Endothelial cell of umbilical vein (primary cell): ENCODE data around the gene C11orf21. TPM values are rescaled to one million over a fixed set of nuclear protein-coding genes. Genes with fewer than 3 reads are reported as not detected.

Experiments
- BruUV-seq: library from RNA; stranded (reverse); fragments of 400-500 nt; replicated peaks from 2 replicates; lab custom pipeline; 2021; lab: Mats Ljungman, UMichigan
- CTCF ChIA-PET: fragments of 300-600, 350-600 bp; sonication (Branson Sonifier 250); formaldehyde crosslinking; loops from one replicate; lab custom pipeline; 2021; ENCODE audit warnings: antibody characterized with exemption, inconsistent platforms; lab: Charles Lee
- POLR2A ChIA-PET: fragments of 300-600, 350-600 bp; sonication (Branson Sonifier 250); formaldehyde crosslinking; loops from one replicate; lab custom pipeline; 2021; ENCODE audit warnings: antibody characterized with exemption, inconsistent platforms; lab: Charles Lee
- DNase-seq: peaks from one replicate; pipeline ENCODE4 v3.0.0-alpha.2; 2011; ENCODE audit warnings: low read depth, low spot score
- FAIRE-seq: peaks from 2 replicates; lab custom pipeline; 2011; peaks lifted over from hg19 to GRCh38; lab: Jason Lieb, UNC
- H2AFZ ChIP-seq: 2 replicates; pipeline ENCODE4 v1.6.0; 2012; ENCODE audit warnings: low read depth, low read length, control low read depth, inconsistent platforms
- H3K27ac ChIP-seq: 2 replicates; pipeline ENCODE4 v1.5.1; 2011; ENCODE audit warnings: low read depth, mild to moderate bottlenecking, control low read depth, low read length, moderate library complexity; ENCODE audit not compliant: insufficient read depth
- H3K27me3 ChIP-seq, 2 experiments: 2 replicates each; pipeline versions ENCODE4 v1.6.0 to v1.6.1; 2011; ENCODE audit warnings: low read length in 2 of 2, mixed read lengths in 1 of 2; ENCODE audit not compliant: control insufficient read depth in 2 of 2, insufficient read depth in 2 of 2
- H3K36me3 ChIP-seq, 2 experiments: 2 replicates in 1 of 2; 3 replicates in 1 of 2; pipeline ENCODE4 v1.5.1; 2011; ENCODE audit warnings: low read length in 2 of 2, mild to moderate bottlenecking in 1 of 2, moderate library complexity in 1 of 2; ENCODE audit not compliant: control insufficient read depth in 2 of 2, insufficient read depth in 2 of 2; ENCODE audit errors: extremely low read depth in 1 of 2
- H3K4me1 ChIP-seq: 3 replicates; pipeline ENCODE4 v1.5.1; 2011; ENCODE audit warnings: mild to moderate bottlenecking, low read length; ENCODE audit not compliant: control insufficient read depth, insufficient read depth; ENCODE audit errors: extremely low read depth
- H3K4me2 ChIP-seq: 2 replicates; pipeline ENCODE4 v1.6.1; 2011; ENCODE audit warnings: low read length, control low read depth, mixed read lengths; ENCODE audit not compliant: insufficient read depth
- H3K4me3 ChIP-seq, 3 experiments: fragments of 200-600 bp in 1 of 3; sonication (generic), shearing (Covaris generic) in 1 of 3; replicated peaks in 1 of 3; 2 replicates each; pipeline ENCODE4 v1.5.1; 2011 to 2016; ENCODE audit warnings: control low read depth in 3 of 3, low read length in 3 of 3, mild to moderate bottlenecking in 2 of 3, inconsistent platforms in 1 of 3, low read depth in 1 of 3, moderate library complexity in 1 of 3; ENCODE audit not compliant: insufficient read depth in 1 of 3
- H3K79me2 ChIP-seq: 2 replicates; pipeline ENCODE4 v1.6.0; 2012; ENCODE audit warnings: low read length, inconsistent platforms; ENCODE audit not compliant: control insufficient read depth, insufficient read depth
- H3K9ac ChIP-seq: replicated peaks from 2 replicates; pipeline ENCODE3; 2011; ENCODE audit warnings: low read length, control low read depth; ENCODE audit not compliant: insufficient read depth; ENCODE audit errors: extremely low read depth
- H3K9me1 ChIP-seq: replicated peaks from 3 replicates; pipeline ENCODE4 v1.6.0; 2011; ENCODE audit warnings: mild to moderate bottlenecking, low read length; ENCODE audit not compliant: control insufficient read depth, insufficient read depth; ENCODE audit errors: extremely low read depth
- H3K9me3 ChIP-seq: replicated peaks from 2 replicates; pipeline ENCODE4 v1.5.1; 2012; ENCODE audit warnings: low read length, inconsistent platforms; ENCODE audit not compliant: control insufficient read depth, insufficient read depth
- H4K20me1 ChIP-seq: replicated peaks from 2 replicates; pipeline ENCODE3; 2011; ENCODE audit warnings: mild to moderate bottlenecking, low read length; ENCODE audit not compliant: control insufficient read depth, insufficient read depth; ENCODE audit errors: extremely low read depth
- EZH2 ChIP-seq: IDR thresholded peaks from 2 replicates; pipeline ENCODE4 v1.6.1; 2012; ENCODE audit warnings: borderline replicate concordance, low read depth, mild to moderate bottlenecking, moderate library complexity, low read length, inconsistent platforms; ENCODE audit not compliant: severe bottlenecking
- FOS ChIP-seq: IDR thresholded peaks from 2 replicates; pipeline ENCODE4 v1.6.1; 2011; ENCODE audit warnings: mild to moderate bottlenecking, low read length, moderate library complexity, borderline replicate concordance; ENCODE audit not compliant: insufficient read depth
- JUN ChIP-seq: IDR thresholded peaks from 2 replicates; pipeline ENCODE4 v1.6.1; 2011; ENCODE audit warnings: borderline replicate concordance, low read depth; ENCODE audit not compliant: insufficient read length, insufficient read depth
- MYC ChIP-seq: IDR thresholded peaks from one replicate; pipeline ENCODE4 v1.6.1; 2011; ENCODE audit warnings: mild to moderate bottlenecking, low read depth, low read length
- POLR2A ChIP-seq: IDR thresholded peaks from 2 replicates; pipeline ENCODE4 v1.6.1; 2012; ENCODE audit warnings: low read depth, mild to moderate bottlenecking, control low read depth, low read length
- dilution Hi-C: fragments of 300-500 bp; cut with MboI; formaldehyde crosslinking; loops from one replicate; pipeline ENCODE4 v1.15.0; 2019; ENCODE audit warnings: low sequenced_read_pairs; ENCODE audit not compliant: extremely low pct_ligation_motif_present
- intact Hi-C: fragments of 100-400 bp; cut with micrococcal nuclease; formaldehyde crosslinking; loops from one replicate; pipeline ENCODE4 v1.10.0; 2022
- polyA plus RNA-seq, 4 experiments: library from polyadenylated mRNA; depleted of rRNA in 3 of 4; stranded (reverse) in 3 of 4; unstranded in 1 of 4; fragments of >200 nt; gene quantifications; 2 replicates each; pipeline versions ENCODE4 v1.2.1 to v1.2.3, GENCODE V29; 2011 to 2012; ENCODE audit warnings: missing spikeins in 1 of 4
- total RNA-seq: library from RNA; stranded (reverse); gene quantifications from 2 replicates; pipeline ENCODE4 v1.2.3, GENCODE V29; 2021
- TF ChIP-seq, protein P1 (sequence below), 2 donors: IDR thresholded peaks; 1 replicate in 1 of 2; 2 replicates in 1 of 2; pipeline ENCODE4 v1.5.1; 2011; ENCODE audit warnings: low read length in 2 of 2, mild to moderate bottlenecking in 2 of 2, moderate library complexity in 2 of 2, control low read depth in 1 of 2, inconsistent platforms in 1 of 2, low read depth in 1 of 2; ENCODE audit not compliant: insufficient read depth in 1 of 2; ENCODE audit errors: extremely low read depth in 1 of 2
- TF ChIP-seq, protein P2 (sequence below): IDR thresholded peaks from 2 replicates; pipeline ENCODE4 v1.6.1; 2011; ENCODE audit not compliant: insufficient read depth, insufficient read length

The C11orf21 gene
- total and polyA plus RNA-seq, 2 donors (not counting 3 experiments of a cell fraction or from before 2014, with no cell fraction given), result not detected

DNA sequence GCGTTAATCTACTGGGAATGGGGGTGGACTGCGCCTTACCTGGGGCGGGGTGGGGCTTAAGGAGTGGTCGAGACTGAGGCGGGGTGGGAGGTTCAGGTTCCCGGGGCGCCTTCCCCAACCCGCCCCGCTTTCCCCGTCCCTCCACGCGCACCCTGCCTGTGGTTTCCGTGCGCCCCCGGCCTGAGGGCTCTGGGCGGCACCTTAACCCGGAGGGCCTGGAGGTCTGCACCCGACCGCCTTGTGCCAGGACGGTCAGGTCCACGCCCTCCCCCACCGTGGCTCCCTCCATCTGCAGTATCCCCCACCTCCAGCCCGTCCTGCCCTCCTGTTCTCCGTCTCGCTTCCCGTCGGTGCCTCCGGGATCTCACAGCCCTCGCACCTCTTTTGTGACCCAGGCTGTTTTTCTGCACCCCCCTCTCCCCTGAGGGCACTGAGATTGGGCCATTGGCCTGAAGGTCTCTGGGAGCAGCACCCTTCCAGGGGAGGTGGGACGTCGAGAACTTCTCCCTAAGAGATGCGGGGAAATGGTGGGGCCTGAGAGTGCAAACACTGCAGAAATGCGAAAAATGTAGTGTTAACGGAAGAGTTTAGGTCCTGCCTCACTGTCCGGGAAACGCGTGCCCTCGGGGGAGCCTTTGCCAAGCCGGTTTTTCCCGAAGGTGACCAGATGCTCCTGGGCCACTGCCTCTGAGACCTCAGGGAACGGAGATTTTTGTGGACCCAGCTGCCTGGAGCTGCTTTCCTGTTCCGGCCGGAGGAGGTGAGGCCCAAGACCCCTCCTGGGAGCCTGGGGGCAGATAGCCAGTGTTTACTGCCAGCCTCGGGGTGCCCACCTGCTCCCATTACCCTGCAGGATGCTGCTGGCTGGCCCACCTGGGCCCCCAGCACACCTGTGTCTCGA, 30.1 kb downstream of the C11orf21 start:
- H3K27ac ChIP-seq, result no peak overlapping the region
- no peaks in the 10 kb centered on the region for H3K4me1 ChIP-seq
- H3K36me3 ChIP-seq, result no peaks in the 10 kb centered on the region
- no peak overlapping the region for H3K4me2 ChIP-seq
- no peak for TF ChIP-seq POLR2A
- TF ChIP-seq EZH2, result no peak
- TF ChIP-seq, protein P1, sequence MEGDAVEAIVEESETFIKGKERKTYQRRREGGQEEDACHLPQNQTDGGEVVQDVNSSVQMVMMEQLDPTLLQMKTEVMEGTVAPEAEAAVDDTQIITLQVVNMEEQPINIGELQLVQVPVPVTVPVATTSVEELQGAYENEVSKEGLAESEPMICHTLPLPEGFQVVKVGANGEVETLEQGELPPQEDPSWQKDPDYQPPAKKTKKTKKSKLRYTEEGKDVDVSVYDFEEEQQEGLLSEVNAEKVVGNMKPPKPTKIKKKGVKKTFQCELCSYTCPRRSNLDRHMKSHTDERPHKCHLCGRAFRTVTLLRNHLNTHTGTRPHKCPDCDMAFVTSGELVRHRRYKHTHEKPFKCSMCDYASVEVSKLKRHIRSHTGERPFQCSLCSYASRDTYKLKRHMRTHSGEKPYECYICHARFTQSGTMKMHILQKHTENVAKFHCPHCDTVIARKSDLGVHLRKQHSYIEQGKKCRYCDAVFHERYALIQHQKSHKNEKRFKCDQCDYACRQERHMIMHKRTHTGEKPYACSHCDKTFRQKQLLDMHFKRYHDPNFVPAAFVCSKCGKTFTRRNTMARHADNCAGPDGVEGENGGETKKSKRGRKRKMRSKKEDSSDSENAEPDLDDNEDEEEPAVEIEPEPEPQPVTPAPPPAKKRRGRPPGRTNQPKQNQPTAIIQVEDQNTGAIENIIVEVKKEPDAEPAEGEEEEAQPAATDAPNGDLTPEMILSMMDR (IDR thresholded peaks at IDR 0.05; ENCODE audit: extremely low read depth in 1 of 2, insufficient read depth in 1 of 2, low read depth in 1 of 2, low read length in 2 of 2), result no peak
- TF ChIP-seq JUN, result no peak
- TF ChIP-seq FOS, result no peak
- TF ChIP-seq MYC, result no peak
- TF ChIP-seq, protein P2, sequence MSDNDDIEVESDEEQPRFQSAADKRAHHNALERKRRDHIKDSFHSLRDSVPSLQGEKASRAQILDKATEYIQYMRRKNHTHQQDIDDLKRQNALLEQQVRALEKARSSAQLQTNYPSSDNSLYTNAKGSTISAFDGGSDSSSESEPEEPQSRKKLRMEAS, result no peak
- no peaks in the 10 kb centered on the region for H4K20me1 ChIP-seq
- H3K9ac ChIP-seq, result no peak overlapping the region
- DNase-seq, result no peak
- ChIA-PET POLR2A (no interaction called here), CTCF (no interaction called here)
- dilution Hi-C loops (no loop called here), intact Hi-C loops (no loop called here)
- no peaks in the 10 kb centered on the region for H3K9me1 ChIP-seq
- FAIRE-seq, result no peak
- H2AFZ ChIP-seq, result no peak overlapping the region
- H3K9me3 ChIP-seq, result no peaks in the 10 kb centered on the region
- no TSS peak for BruUV-seq
- H3K4me3 ChIP-seq, result no peak overlapping the region
- peaks cover 32 to 37% of the 10 kb centered on the region in 2 experiments for H3K27me3 ChIP-seq
- no peaks in the 10 kb centered on the region for H3K79me2 ChIP-seq
